PC-9 (cell line): ENCODE measurements around the gene CEL.

ENCODE experiments used
- EZH2 ChIP-seq: fragments of 200-600 bp; sonication (generic); IDR thresholded peaks from 2 replicates; pipeline ENCODE4 v1.8.0; 2017; ENCODE audit warnings: antibody characterized with exemption, low read depth
- TF ChIP-seq, protein P1 (sequence below): fragments of 200-600 bp; sonication (generic); conservative IDR thresholded peaks from 2 replicates; pipeline ENCODE4 v1.6.1; 2017; ENCODE audit warnings: mixed run types, antibody characterized with exemption, mild to moderate bottlenecking, moderate library complexity

DNA sequence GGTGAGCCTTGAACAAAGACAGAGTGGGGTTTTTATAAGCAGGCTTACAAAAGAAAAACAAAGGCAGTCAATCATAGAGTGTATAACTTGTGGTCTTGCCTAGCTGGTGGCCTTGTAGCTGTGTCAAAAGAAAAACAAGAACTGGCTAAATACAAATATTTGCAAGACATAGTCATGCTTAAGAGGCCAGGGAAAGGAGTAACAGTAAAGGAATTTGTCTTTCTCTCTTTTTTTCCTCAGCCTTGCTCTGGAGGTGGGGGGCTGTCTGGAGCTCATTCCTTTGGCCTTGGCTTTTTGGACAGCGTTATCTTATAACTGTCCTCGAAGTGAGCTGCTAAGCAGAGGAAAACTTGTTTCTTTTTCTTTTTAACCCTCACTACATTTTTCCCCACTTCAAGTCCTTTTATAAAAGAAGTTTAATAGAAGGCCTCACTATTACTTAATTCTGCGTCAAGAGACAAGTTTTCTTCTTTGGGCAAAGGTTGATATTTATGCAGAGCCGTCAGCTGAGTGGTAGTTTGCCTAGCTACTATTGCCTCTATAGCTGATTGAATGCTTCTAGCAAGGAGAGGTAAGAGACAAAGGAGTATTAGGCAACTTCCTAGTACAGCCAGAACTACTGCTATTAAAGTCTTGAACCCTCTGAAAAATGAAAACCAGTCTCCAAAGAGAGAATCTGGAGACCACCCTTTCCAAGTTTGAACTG is 14.3 kb downstream of the CEL start:
- TF ChIP-seq, protein P1, sequence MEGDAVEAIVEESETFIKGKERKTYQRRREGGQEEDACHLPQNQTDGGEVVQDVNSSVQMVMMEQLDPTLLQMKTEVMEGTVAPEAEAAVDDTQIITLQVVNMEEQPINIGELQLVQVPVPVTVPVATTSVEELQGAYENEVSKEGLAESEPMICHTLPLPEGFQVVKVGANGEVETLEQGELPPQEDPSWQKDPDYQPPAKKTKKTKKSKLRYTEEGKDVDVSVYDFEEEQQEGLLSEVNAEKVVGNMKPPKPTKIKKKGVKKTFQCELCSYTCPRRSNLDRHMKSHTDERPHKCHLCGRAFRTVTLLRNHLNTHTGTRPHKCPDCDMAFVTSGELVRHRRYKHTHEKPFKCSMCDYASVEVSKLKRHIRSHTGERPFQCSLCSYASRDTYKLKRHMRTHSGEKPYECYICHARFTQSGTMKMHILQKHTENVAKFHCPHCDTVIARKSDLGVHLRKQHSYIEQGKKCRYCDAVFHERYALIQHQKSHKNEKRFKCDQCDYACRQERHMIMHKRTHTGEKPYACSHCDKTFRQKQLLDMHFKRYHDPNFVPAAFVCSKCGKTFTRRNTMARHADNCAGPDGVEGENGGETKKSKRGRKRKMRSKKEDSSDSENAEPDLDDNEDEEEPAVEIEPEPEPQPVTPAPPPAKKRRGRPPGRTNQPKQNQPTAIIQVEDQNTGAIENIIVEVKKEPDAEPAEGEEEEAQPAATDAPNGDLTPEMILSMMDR = no peak
- TF ChIP-seq EZH2 = no peak
